Osteocyte (in vitro differentiated cells): ENCODE measurements around the gene TSPAN15. TPM values are rescaled to one million over a fixed set of nuclear protein-coding genes. Genes with fewer than 3 reads are reported as not detected.

Experiments used
- DNase-seq: peaks from one replicate; pipeline ENCODE4 v3.0.0; 2021; ENCODE audit warnings: mixed read lengths; ENCODE audit not compliant: unreplicated experiment; ENCODE audit errors: extremely low spot score
- H3K27ac Mint-ChIP-seq: one replicate; pipeline ENCODE4 v1.8.0; 2021; ENCODE audit warnings: mild to moderate bottlenecking, mixed read lengths; ENCODE audit not compliant: unreplicated experiment
- H3K27me3 Mint-ChIP-seq: one replicate; pipeline ENCODE4 v1.8.0; 2021; ENCODE audit warnings: mixed read lengths; ENCODE audit not compliant: unreplicated experiment
- H3K36me3 Mint-ChIP-seq: one replicate; pipeline ENCODE4 v1.8.0; 2021; ENCODE audit warnings: mixed read lengths; ENCODE audit not compliant: unreplicated experiment
- H3K4me1 Mint-ChIP-seq: one replicate; pipeline ENCODE4 v1.8.0; 2021; ENCODE audit warnings: mixed read lengths; ENCODE audit not compliant: unreplicated experiment
- H3K4me3 Mint-ChIP-seq: one replicate; pipeline ENCODE4 v1.8.0; 2021; ENCODE audit warnings: mild to moderate bottlenecking, moderate library complexity, mixed read lengths; ENCODE audit not compliant: unreplicated experiment
- H3K9me3 Mint-ChIP-seq: one replicate; pipeline ENCODE4 v1.8.0; 2021; ENCODE audit warnings: mixed read lengths; ENCODE audit not compliant: unreplicated experiment
- total RNA-seq: library from RNA; stranded (reverse); gene quantifications from 2 replicates; pipeline ENCODE4 v1.2.1, GENCODE V29; 2021
- TF ChIP-seq, protein P1 (sequence below): fragments of 200-600 bp; sonication (generic); IDR thresholded peaks from 2 replicates; pipeline ENCODE4 v1.5.0; 2021; ENCODE audit warnings: antibody characterized with exemption, mild to moderate bottlenecking, moderate library complexity

The TSPAN15 gene
- total RNA-seq, 1 donor from 2014 or later = 0.94 TPM

DNA sequence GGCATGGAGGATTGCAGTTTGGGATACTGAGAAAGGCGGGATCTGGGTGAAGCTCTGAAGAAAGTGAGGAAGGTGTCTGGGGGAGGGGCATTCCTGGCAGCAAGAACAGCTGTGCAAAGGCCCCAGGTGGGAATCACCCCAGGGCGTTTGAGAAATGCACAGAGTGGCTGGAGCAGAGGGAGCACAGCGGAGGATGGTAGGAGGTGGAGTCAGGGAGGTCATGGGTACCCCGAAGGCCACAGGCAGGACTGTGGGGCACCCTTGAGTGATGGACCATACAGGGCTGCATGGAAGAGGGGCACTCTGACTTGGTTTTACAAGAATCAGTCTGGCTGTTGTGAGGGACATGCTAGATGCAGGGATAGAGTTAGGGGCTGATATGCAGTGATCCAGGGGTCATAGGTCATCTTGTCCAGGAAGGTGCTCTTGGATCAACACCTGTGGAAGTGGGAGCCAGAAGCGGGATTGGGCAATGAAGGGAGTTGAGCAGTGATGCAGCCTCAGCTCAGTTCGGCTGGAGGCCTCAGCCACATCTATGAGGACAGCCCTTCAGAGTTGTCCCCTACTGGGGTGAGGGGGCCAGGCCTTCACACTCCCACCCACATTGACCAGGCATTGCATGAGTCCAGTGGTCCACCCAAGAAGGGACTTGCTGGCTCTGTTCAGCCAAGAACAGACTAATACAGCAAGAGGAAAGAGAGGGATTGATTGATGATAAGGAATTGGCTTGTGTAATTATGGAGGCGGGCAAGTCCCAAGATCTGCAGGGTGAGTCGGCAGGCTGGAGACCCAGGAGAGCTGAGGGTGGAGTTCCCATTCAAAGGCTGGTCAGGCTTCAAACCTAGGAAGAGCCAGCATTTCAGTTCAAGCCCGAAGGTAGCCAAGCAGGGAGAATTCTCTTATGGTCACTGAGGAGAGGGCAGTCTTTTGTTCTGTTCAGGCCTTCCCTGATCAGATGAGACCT lies 48.7 kb downstream of the TSPAN15 start:
- H3K9me3 Mint-ChIP-seq = no peaks in the 10 kb centered on the region
- H3K4me1 Mint-ChIP-seq = peaks cover 2% of the 10 kb centered on the region
- peaks cover 4% of the 10 kb centered on the region for H3K27me3 Mint-ChIP-seq
- TF ChIP-seq, protein P1, sequence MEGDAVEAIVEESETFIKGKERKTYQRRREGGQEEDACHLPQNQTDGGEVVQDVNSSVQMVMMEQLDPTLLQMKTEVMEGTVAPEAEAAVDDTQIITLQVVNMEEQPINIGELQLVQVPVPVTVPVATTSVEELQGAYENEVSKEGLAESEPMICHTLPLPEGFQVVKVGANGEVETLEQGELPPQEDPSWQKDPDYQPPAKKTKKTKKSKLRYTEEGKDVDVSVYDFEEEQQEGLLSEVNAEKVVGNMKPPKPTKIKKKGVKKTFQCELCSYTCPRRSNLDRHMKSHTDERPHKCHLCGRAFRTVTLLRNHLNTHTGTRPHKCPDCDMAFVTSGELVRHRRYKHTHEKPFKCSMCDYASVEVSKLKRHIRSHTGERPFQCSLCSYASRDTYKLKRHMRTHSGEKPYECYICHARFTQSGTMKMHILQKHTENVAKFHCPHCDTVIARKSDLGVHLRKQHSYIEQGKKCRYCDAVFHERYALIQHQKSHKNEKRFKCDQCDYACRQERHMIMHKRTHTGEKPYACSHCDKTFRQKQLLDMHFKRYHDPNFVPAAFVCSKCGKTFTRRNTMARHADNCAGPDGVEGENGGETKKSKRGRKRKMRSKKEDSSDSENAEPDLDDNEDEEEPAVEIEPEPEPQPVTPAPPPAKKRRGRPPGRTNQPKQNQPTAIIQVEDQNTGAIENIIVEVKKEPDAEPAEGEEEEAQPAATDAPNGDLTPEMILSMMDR = no peak
- H3K27ac Mint-ChIP-seq = no peak overlapping the region
- no peaks in the 10 kb centered on the region for H3K36me3 Mint-ChIP-seq
- no peak overlapping the region for H3K4me3 Mint-ChIP-seq
- DNase-seq = peak; percentile 62

DNA sequence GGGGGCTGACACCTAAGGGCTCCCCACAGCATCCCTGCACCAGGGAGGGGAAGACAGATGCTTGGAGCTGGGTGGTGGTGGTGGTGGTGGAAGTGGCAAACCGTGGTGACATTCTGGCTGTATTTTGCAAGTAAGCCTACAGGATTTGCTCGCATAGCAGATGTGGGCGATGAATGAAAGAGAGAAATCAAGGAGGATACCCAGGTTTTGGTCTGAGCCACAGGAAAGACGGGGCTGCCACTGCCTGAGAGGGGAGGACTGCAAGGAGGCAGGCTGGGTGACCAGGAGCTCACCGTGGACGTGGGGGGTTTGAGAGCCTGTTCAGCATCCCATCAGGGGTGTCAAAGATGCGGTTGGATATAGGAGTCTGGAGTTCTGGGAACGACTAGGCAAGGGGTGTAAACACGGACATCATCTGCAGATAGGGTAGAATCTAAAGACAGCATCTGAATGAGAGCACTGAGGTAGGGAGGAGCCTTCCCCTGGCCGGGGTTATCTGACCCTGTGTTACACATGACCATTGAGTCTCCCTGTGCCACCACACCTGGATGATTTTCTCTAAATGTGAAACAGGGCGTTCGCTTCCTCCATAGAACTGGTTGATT lies 49.7 kb downstream of the TSPAN15 start:
- Mint-ChIP-seq H3K9me3 (no peaks in the 10 kb centered on the region), H3K27me3 (peaks cover 3% of the 10 kb centered on the region), H3K4me1 (peaks cover 2% of the 10 kb centered on the region), H3K36me3 (no peaks in the 10 kb centered on the region), H3K4me3 (no peak overlapping the region), H3K27ac (no peak overlapping the region)
- TF ChIP-seq, protein P1 = no peak
- DNase-seq = peak; percentile 78

DNA sequence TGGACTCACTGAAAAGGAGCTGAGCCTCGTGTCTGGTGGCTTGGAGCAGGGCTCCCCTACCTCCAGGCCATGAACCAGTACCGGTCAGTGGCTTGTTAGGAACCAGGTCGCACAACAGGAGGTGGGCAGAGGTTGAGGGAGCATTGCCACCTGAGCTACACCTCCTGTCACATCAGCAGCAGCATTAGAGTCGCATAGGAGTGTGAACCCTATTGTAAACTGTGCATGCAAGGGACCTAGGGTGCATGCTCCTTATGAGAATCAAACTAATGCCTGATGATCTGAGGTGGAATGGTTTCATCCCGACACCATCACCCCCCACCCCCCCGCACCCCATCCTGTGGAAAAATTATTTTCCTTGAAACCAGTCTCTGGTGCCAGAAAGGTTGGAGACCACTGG lies 50.4 kb downstream of the TSPAN15 start:
- Mint-ChIP-seq H3K27ac (no peak overlapping the region), H3K36me3 (no peaks in the 10 kb centered on the region), H3K4me1 (peaks cover 2% of the 10 kb centered on the region), H3K9me3 (no peaks in the 10 kb centered on the region), H3K4me3 (no peak overlapping the region), H3K27me3 (peaks cover 2% of the 10 kb centered on the region)
- TF ChIP-seq, protein P1 = no peak
- DNase-seq = peak; percentile 30

DNA sequence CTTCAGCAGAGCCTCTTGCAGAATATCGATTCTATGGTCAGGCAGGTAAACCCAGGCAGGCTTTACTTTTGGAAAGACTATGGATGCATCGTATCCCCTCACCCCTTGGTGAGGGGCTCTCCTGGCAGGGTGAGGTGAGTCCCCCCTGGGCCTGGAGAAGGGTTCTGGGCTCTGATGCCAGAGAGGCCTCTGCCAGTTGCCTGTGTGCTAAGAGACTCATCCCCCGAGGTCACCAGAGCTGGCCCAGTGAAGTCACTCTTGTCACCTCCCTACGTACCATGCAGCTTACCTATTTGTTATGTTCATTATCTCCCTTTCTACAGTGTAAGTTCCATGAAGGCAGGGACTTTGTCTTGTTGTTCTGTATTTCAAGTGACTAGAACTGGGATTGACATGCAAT lies 51.3 kb downstream of the TSPAN15 start:
- H3K4me1 Mint-ChIP-seq = peaks cover 4% of the 10 kb centered on the region
- H3K9me3 Mint-ChIP-seq = no peaks in the 10 kb centered on the region
- H3K27ac Mint-ChIP-seq = no peak overlapping the region
- no peak for DNase-seq
- TF ChIP-seq, protein P1 = no peak
- no peaks in the 10 kb centered on the region for H3K36me3 Mint-ChIP-seq
- peaks cover 2% of the 10 kb centered on the region for H3K27me3 Mint-ChIP-seq
- H3K4me3 Mint-ChIP-seq = no peak overlapping the region
